NB4 (cell line): Measurements from ENCODE around the gene STH.

ENCODE experiments used
- POLR2A ChIP-seq: IDR thresholded peaks from 2 replicates; pipeline ENCODE4 v1.6.1; 2011; ENCODE audit warnings: mild to moderate bottlenecking; ENCODE audit not compliant: insufficient read length; ENCODE audit errors: extremely low read depth
- TF ChIP-seq, protein P1 (sequence below): IDR thresholded peaks from one replicate; pipeline ENCODE4 v1.5.1; 2012; ENCODE audit warnings: low read depth, low read length

GRCh38 chr17:46020998-46021397 lies 21.9 kb downstream of the STH start:
- TF ChIP-seq, protein P1, sequence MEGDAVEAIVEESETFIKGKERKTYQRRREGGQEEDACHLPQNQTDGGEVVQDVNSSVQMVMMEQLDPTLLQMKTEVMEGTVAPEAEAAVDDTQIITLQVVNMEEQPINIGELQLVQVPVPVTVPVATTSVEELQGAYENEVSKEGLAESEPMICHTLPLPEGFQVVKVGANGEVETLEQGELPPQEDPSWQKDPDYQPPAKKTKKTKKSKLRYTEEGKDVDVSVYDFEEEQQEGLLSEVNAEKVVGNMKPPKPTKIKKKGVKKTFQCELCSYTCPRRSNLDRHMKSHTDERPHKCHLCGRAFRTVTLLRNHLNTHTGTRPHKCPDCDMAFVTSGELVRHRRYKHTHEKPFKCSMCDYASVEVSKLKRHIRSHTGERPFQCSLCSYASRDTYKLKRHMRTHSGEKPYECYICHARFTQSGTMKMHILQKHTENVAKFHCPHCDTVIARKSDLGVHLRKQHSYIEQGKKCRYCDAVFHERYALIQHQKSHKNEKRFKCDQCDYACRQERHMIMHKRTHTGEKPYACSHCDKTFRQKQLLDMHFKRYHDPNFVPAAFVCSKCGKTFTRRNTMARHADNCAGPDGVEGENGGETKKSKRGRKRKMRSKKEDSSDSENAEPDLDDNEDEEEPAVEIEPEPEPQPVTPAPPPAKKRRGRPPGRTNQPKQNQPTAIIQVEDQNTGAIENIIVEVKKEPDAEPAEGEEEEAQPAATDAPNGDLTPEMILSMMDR, result no peak
- no peak for TF ChIP-seq POLR2A
